HepG2 (cell line): ENCODE data around the gene BMP6. TPM values are rescaled to one million over a fixed set of nuclear protein-coding genes. Genes with fewer than 3 reads are reported as not detected.

ENCODE experiments used
- AGO1 ChIP-seq: fragments of 200-400 bp; formaldehyde crosslinking; IDR thresholded peaks from 2 replicates; pipeline ENCODE4 v1.6.1; 2017; ENCODE audit warnings: mild to moderate bottlenecking, low read depth, low read length, moderate library complexity; ENCODE audit not compliant: poor library complexity, severe bottlenecking
- CREB1 ChIP-seq, 2 experiments: fragments of 450-650 bp in 1 of 2; IDR thresholded peaks; 2 replicates each; pipeline ENCODE4 v1.6.1; 2016 to 2017; ENCODE audit warnings: control low read depth in 1 of 2, mild to moderate bottlenecking in 1 of 2, missing compliant biosample characterization in 1 of 2, missing genetic modification characterization in 1 of 2
- CSRNP1 ChIP-seq: sonication (generic); formaldehyde crosslinking; IDR thresholded peaks from 2 replicates; pipeline ENCODE4 v1.8.1; 2023; ENCODE audit warnings: mild to moderate bottlenecking, missing genetic modification reagents
- HNF1B ChIP-seq: sonication (generic); formaldehyde crosslinking; IDR thresholded peaks from 2 replicates; pipeline ENCODE4 v1.5.1; 2020; ENCODE audit warnings: mild to moderate bottlenecking, moderate library complexity, missing genetic modification reagents
- MAFG ChIP-seq: sonication (generic); formaldehyde crosslinking; IDR thresholded peaks from 2 replicates; pipeline ENCODE4 v1.5.1; 2020; ENCODE audit warnings: mild to moderate bottlenecking, missing genetic modification reagents
- RFXAP ChIP-seq: sonication (generic); formaldehyde crosslinking; IDR thresholded peaks from 2 replicates; pipeline ENCODE4 v1.4.0; 2020; ENCODE audit warnings: missing genetic modification reagents, borderline replicate concordance
- SOX5 ChIP-seq: IDR thresholded peaks from 2 replicates; pipeline ENCODE4 v1.6.1; 2016; ENCODE audit warnings: borderline replicate concordance
- TFE3 ChIP-seq: IDR thresholded peaks from 2 replicates; pipeline ENCODE4 v1.6.1; 2016
- YEATS4 ChIP-seq: sonication (generic); formaldehyde crosslinking; IDR thresholded peaks from 2 replicates; pipeline ENCODE4 v1.4.0; 2020; ENCODE audit warnings: missing genetic modification reagents, borderline replicate concordance
- ZFP36 ChIP-seq: fragments of 150-350 bp; IDR thresholded peaks from 2 replicates; pipeline ENCODE4 v1.6.1; 2018; ENCODE audit warnings: borderline replicate concordance, low read length, low read depth; ENCODE audit not compliant: partially characterized antibody
- ZFP62 ChIP-seq: sonication (generic); formaldehyde crosslinking; IDR thresholded peaks from 2 replicates; pipeline ENCODE4 v1.4.0; 2020; ENCODE audit warnings: missing genetic modification reagents
- ZHX1 ChIP-seq: sonication (generic); formaldehyde crosslinking; IDR thresholded peaks from 2 replicates; pipeline ENCODE4 v1.8.1; 2022; ENCODE audit warnings: low read depth, mild to moderate bottlenecking, missing genetic modification reagents
- ZNF234 ChIP-seq: sonication (generic); formaldehyde crosslinking; conservative IDR thresholded peaks from 2 replicates; pipeline ENCODE4 v1.5.1; 2020; ENCODE audit warnings: mild to moderate bottlenecking, missing genetic modification reagents
- ZNF496 ChIP-seq: sonication (generic); formaldehyde crosslinking; IDR thresholded peaks from 2 replicates; pipeline ENCODE4 v1.8.1; 2023; ENCODE audit warnings: mild to moderate bottlenecking, moderate library complexity, missing genetic modification reagents; ENCODE audit not compliant: insufficient replicate concordance
- ZNF513 ChIP-seq: sonication (generic); formaldehyde crosslinking; conservative IDR thresholded peaks from 2 replicates; pipeline ENCODE4 v1.5.0; 2020; ENCODE audit warnings: missing genetic modification reagents
- ZNF562 ChIP-seq: sonication (generic); formaldehyde crosslinking; IDR thresholded peaks from 2 replicates; pipeline ENCODE4 v1.8.0; 2022; ENCODE audit warnings: missing genetic modification reagents, borderline replicate concordance
- ZNF672 ChIP-seq: sonication (generic); formaldehyde crosslinking; IDR thresholded peaks from 2 replicates; pipeline ENCODE4 v1.8.1; 2022; ENCODE audit warnings: missing genetic modification reagents
- polyA plus RNA-seq, 8 experiments: library from polyadenylated mRNA; depleted of rRNA in 3 of 8; stranded (reverse) in 7 of 8; unstranded in 1 of 8; fragments of >200 nt; fragmentation: Illumina TruSeq in 4 of 8; extraction: Trizol in 4 of 8; gene quantifications; 2 replicates each; pipeline versions ENCODE4 v1.2.1 to v1.2.3, GENCODE V29; 2011 to 2016; ENCODE audit warnings: low read depth in 4 of 8, missing spikeins in 1 of 8, mixed read lengths in 1 of 8; ENCODE audit not compliant: insufficient read depth in 1 of 8
- total RNA-seq, 5 experiments: library from RNA; depleted of rRNA; stranded (reverse); fragments of >200 nt; fragmentation: Illumina TruSeq; extraction: Trizol; gene quantifications; 2 replicates each; pipeline ENCODE4 v1.2.3, GENCODE V29; 2016; ENCODE audit warnings: low read depth in 1 of 5

BMP6 gene
- total and polyA plus RNA-seq, 2 of the 13 experiments (the other 11 are each of a cell fraction or from before 2014, with no cell fraction given), result 0.09 to 0.18 TPM

GRCh38 chr6:7909323-7910276 is 183.7 kb downstream of the BMP6 start (continued):
- no peak for TF ChIP-seq ZFP62 (CRISPR knock-in tag)
- TF ChIP-seq CSRNP1 (CRISPR knock-in tag), result peak; percentile 92; the same call in 1 of the 2 replicates
- no peak for TF ChIP-seq ZFP36
- peak; percentile 99 for TF ChIP-seq YEATS4
- peak; percentile 81 for TF ChIP-seq HNF1B (CRISPR knock-in tag)
- peak; percentile 89 for TF ChIP-seq AGO1
- peak; percentile 55; the same call in 1 of the 2 replicates for TF ChIP-seq ZHX1 (CRISPR knock-in tag)
- TF ChIP-seq CREB1 (IDR thresholded peaks at IDR 0.05), result no peak; the same call in 1 of the 2 replicates
- no peak for TF ChIP-seq CREB1 (CRISPR knock-in tag; IDR thresholded peaks at IDR 0.05)
- no peak for TF ChIP-seq MAFG (CRISPR knock-in tag)
- peak; percentile 38; the same call in 1 of the 2 replicates for TF ChIP-seq RFXAP (CRISPR knock-in tag)
- no peak for TF ChIP-seq ZNF562
- peak; percentile 95 for TF ChIP-seq ZNF234 (CRISPR knock-in tag)
- TF ChIP-seq SOX5, result peak; percentile 69
- TF ChIP-seq TFE3 (CRISPR knock-in tag), result peak; percentile 80
- TF ChIP-seq ZNF496 (CRISPR knock-in tag), result no peak
- TF ChIP-seq ZNF513 (CRISPR knock-in tag), result peak; percentile 57
- TF ChIP-seq ZNF672 (CRISPR knock-in tag), result 0 out of 2 replicates have a peak, but pooled peaks have one; percentile 80
